Measurements from ENCODE around the gene PAGE4.

PAGE4 gene

DNA sequence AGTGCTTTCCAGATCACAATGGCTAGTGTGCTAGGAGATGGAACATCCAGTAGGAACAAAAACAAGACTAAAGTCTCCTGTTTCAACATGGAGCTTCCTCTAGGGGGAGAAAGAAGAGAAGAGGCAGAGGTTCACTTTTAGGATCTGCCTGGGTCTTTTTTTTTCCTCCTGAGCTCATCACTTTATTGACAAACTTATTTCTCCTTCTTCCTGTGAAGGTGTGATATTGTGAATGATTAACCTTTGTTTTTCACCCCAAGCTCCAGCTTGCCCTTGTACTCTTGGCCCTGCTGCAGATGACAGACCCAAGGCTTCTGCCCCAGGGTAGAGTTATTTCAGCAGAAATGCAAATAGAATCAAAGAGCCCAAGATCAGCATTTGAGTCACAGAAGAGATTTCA is 13.5 kb downstream of the PAGE4 start:
- H3K4me3 ChIP-seq (ENCODE audit: insufficient read depth, low read depth, low read length) = no peak overlapping the region
- H3K9me3 ChIP-seq (ENCODE audit: control insufficient read depth, low read length) = no peaks in the 10 kb centered on the region
- H3K27ac ChIP-seq (ENCODE audit: insufficient read depth, low read depth, low read length, poor library complexity, severe bottlenecking) = no peak overlapping the region
- no peaks in the 10 kb centered on the region for H3K4me1 ChIP-seq (ENCODE audit: control insufficient read depth, insufficient read depth, low read length)
- H3K27me3 ChIP-seq (ENCODE audit: control insufficient read depth, insufficient read depth, low read length, poor library complexity, severe bottlenecking) = no peaks in the 10 kb centered on the region
- no peaks in the 10 kb centered on the region for H3K36me3 ChIP-seq (ENCODE audit: control insufficient read depth, insufficient read depth, low read length)

DNA sequence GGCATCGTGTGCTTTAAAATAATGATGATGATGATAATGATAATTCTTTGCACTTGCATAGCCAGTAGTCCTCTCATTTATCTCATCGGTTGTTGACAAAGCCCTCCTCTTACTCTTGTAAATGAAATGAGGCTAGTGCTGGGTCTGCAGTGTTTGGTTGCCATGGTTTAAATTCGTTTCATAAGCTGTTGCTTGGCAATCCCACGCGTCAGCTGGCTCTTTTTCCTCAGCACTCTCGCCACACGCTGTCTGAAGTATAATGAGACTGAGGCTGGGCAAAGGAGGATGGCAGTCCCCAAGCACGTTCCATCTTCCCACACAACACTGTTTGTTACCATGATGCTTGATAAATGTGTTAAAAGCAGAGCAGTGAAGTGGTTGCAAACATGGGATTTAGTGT is 15.5 kb downstream of the PAGE4 start:
- Histone ChIP-seq H3K36me3 (ENCODE audit: control insufficient read depth, insufficient read depth, low read length) (no peaks in the 10 kb centered on the region), H3K27ac (ENCODE audit: insufficient read depth, low read depth, low read length, poor library complexity, severe bottlenecking) (no peak overlapping the region), H3K4me1 (ENCODE audit: control insufficient read depth, insufficient read depth, low read length) (no peaks in the 10 kb centered on the region), H3K27me3 (ENCODE audit: control insufficient read depth, insufficient read depth, low read length, poor library complexity, severe bottlenecking) (no peaks in the 10 kb centered on the region), H3K4me3 (ENCODE audit: insufficient read depth, low read depth, low read length) (no peak overlapping the region), H3K9me3 (ENCODE audit: control insufficient read depth, low read length) (no peaks in the 10 kb centered on the region)
- WGBS, 2 experiments = 85 to 90% methylated on average over 6 to 8 of the region's 8 CpGs

DNA sequence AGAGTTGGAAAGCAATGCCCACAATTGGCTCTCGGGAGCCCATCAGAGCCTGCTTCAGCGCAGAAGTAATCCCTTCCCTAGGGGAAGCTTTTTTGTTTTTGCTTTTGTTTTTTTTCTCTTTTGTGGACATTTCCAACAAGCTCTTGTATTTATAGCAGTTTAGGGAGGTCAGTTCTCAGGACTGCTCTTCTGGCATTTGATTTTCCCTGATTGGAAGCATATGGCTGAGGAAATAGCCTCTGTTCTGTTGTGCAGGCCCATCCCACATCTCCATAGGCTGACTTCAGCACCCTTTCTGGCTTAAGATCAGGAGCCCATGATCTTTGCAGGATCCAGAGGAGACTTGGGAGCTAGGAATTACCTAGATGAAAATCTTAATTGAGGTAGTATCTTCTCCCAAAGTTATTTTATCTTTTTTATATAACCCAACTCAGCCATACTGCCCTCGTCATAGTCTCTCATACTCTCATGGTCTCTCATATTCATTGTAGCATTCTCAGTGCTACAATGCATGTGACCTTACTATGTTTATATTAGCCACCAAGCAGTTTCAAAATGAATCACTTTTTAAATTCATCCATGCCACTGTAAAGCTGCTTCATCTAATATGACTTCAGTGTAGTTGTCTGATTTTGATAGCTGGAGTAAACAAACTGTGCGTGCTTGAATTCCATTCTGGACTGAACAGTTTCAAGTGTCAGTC is 16.7 kb downstream of the PAGE4 start:
- Histone ChIP-seq H3K9me3 (ENCODE audit: control insufficient read depth, low read length) (no peaks in the 10 kb centered on the region), H3K27ac (ENCODE audit: insufficient read depth, low read depth, low read length, poor library complexity, severe bottlenecking) (no peak overlapping the region), H3K27me3 (ENCODE audit: control insufficient read depth, insufficient read depth, low read length, poor library complexity, severe bottlenecking) (no peaks in the 10 kb centered on the region), H3K4me3 (ENCODE audit: insufficient read depth, low read depth, low read length) (no peak overlapping the region), H3K36me3 (ENCODE audit: control insufficient read depth, insufficient read depth, low read length) (no peaks in the 10 kb centered on the region), H3K4me1 (ENCODE audit: control insufficient read depth, insufficient read depth, low read length) (no peaks in the 10 kb centered on the region)
- 90 to 99% methylated on average over 4 of the region's 4 CpGs for WGBS, 2 experiments

DNA sequence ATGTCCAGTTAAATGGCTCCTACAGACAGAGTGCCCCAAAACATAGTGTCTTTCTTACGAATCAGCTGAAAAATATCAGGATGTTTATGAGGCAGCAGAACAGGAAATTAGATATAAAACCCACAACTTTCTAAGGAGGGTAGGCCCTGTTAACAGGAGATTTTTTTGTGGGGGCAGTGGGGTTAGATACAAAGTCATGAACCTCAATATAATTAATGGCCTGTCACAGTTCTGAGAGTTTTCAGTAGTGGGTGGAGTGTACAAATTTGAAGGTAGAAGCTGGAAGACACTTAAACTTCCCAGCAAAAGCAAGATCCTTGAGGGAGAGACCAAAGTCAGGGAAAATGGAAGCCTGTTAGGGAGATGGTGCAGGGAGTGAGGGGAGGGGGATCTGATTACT is 17.4 kb downstream of the PAGE4 start:
- 100% methylated on average over 1 of the region's 1 CpG; no CpG with 5 or more reads in 1 of the 2 experiments for WGBS, 2 experiments
- no peaks in the 10 kb centered on the region for H3K27me3 ChIP-seq (ENCODE audit: control insufficient read depth, insufficient read depth, low read length, poor library complexity, severe bottlenecking)
- H3K27ac ChIP-seq (ENCODE audit: insufficient read depth, low read depth, low read length, poor library complexity, severe bottlenecking) = no peak overlapping the region
- H3K9me3 ChIP-seq (ENCODE audit: control insufficient read depth, low read length) = no peaks in the 10 kb centered on the region
- no peak overlapping the region for H3K4me3 ChIP-seq (ENCODE audit: insufficient read depth, low read depth, low read length)
- H3K4me1 ChIP-seq (ENCODE audit: control insufficient read depth, insufficient read depth, low read length) = no peaks in the 10 kb centered on the region
- H3K36me3 ChIP-seq (ENCODE audit: control insufficient read depth, insufficient read depth, low read length) = no peaks in the 10 kb centered on the region

DNA sequence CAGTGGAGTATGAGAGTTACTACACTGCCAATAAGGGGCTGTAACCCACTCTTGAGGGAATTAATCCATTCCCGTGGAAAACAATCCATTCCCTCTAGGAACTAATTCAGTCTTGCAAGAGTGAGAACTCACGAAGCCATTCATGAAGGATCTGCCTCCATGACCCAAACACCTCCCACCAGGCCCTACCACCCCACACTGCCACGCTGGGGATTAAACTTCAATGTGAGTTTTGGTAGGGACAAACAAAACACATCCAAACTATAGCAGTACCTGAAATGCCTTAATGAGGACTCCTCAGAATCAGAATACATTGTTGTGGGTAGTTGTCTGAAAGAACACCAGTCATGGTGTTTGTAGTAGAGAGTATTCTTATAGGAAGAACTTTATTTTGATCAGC is 19.2 kb downstream of the PAGE4 start:
- 89 to 94% methylated on average over 3 of the region's 3 CpGs for WGBS, 2 experiments
- H3K4me3 ChIP-seq (ENCODE audit: insufficient read depth, low read depth, low read length) = no peak overlapping the region
- no peaks in the 10 kb centered on the region for H3K9me3 ChIP-seq (ENCODE audit: control insufficient read depth, low read length)
- no peak overlapping the region for H3K27ac ChIP-seq (ENCODE audit: insufficient read depth, low read depth, low read length, poor library complexity, severe bottlenecking)
- H3K4me1 ChIP-seq (ENCODE audit: control insufficient read depth, insufficient read depth, low read length) = no peaks in the 10 kb centered on the region
- no peaks in the 10 kb centered on the region for H3K36me3 ChIP-seq (ENCODE audit: control insufficient read depth, insufficient read depth, low read length)
- no peaks in the 10 kb centered on the region for H3K27me3 ChIP-seq (ENCODE audit: control insufficient read depth, insufficient read depth, low read length, poor library complexity, severe bottlenecking)

DNA sequence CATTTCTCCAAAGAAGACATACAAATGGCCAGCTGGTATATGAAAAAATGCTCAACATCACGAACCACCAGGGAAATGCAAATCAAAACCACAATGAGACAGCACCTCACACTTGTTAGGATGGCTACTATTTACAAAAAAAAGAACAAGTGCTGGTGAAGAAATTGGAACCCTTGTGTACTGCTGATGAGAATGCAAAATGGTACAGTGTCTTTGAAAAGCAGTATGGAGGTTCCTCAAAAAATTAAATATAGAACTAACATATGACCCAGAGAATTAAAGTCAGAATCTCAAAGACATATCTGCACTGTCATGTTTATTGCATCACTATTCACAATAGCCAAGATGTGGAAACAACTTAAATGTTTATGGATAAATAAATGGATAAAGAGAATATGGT is 20.9 kb downstream of the PAGE4 start:
- H3K36me3 ChIP-seq (ENCODE audit: control insufficient read depth, insufficient read depth, low read length) = no peaks in the 10 kb centered on the region
- no peak overlapping the region for H3K27ac ChIP-seq (ENCODE audit: insufficient read depth, low read depth, low read length, poor library complexity, severe bottlenecking)
- H3K4me1 ChIP-seq (ENCODE audit: control insufficient read depth, insufficient read depth, low read length) = no peaks in the 10 kb centered on the region
- no peak overlapping the region for H3K4me3 ChIP-seq (ENCODE audit: insufficient read depth, low read depth, low read length)
- H3K27me3 ChIP-seq (ENCODE audit: control insufficient read depth, insufficient read depth, low read length, poor library complexity, severe bottlenecking) = no peaks in the 10 kb centered on the region
- 80 to 89% methylated on average over 1 of the region's 1 CpG for WGBS, 2 experiments
- H3K9me3 ChIP-seq (ENCODE audit: control insufficient read depth, low read length) = no peaks in the 10 kb centered on the region

DNA sequence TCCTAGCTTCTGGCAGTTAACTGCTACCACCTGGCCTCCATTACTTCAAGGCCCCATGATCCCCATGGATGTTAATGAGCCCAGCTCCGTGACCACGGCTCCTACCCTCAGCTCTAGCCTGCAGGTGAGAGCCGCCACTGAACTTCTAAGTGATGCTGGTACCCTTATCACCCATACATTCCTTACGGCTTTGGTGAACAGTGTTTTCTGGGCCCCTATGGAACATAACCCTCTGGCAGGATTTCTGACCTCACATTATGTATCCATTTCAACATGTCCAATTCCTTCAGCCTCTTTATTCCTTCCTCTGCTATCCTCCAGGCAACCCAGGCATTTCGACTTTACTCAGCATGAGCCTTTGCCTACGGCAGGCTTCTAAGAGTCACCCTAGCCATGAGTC is 24.6 kb downstream of the PAGE4 start:
- 91% methylated on average over 6 of the region's 6 CpGs for WGBS, 2 experiments
- no peaks in the 10 kb centered on the region for H3K36me3 ChIP-seq (ENCODE audit: control insufficient read depth, insufficient read depth, low read length)
- no peaks in the 10 kb centered on the region for H3K9me3 ChIP-seq (ENCODE audit: control insufficient read depth, low read length)
- H3K4me3 ChIP-seq (ENCODE audit: insufficient read depth, low read depth, low read length) = no peak overlapping the region
- H3K27me3 ChIP-seq (ENCODE audit: control insufficient read depth, insufficient read depth, low read length, poor library complexity, severe bottlenecking) = no peaks in the 10 kb centered on the region
- H3K4me1 ChIP-seq (ENCODE audit: control insufficient read depth, insufficient read depth, low read length) = no peaks in the 10 kb centered on the region
- H3K27ac ChIP-seq (ENCODE audit: insufficient read depth, low read depth, low read length, poor library complexity, severe bottlenecking) = no peak overlapping the region

DNA sequence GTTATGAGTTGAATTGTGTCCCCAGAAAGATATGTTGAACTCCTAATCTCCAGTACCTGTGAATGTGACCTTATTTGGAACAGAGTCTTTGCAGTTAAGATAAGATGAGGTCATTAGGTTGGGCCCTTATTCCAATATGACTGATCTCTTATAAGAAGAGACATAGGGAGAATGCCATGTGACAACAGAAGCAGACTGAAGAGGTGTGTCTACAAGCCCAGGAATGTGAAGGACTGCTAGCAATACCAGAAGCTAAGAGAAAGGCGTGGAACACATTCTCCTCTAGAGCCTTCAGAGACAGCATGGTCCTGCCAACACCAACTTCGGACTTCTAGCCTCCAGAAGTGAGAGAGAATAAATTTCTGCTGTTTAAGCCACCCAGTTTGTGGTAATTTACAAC is 27.7 kb downstream of the PAGE4 start:
- 83 to 87% methylated on average over 2 of the region's 2 CpGs for WGBS, 2 experiments
- H3K4me3 ChIP-seq (ENCODE audit: insufficient read depth, low read depth, low read length) = no peak overlapping the region
- no peak overlapping the region for H3K27ac ChIP-seq (ENCODE audit: insufficient read depth, low read depth, low read length, poor library complexity, severe bottlenecking)

DNA sequence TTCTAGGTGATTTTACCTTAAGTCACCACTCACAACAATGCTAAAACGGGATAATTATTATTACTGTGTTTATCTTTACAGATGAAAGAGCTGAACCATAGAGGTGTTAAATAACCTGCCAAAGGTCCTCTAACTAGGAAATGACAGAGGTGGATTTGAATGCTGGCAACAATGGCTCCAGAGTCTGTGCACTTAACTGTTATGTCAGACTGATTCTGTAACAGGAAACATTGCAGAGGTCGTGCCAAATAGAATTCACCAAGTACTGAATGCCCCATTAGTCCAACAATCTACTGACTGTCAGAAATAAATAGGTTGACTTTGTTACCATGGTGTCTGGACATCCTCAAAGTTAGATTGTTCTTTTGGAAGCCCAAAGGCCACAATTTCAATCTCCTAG is 29.2 kb downstream of the PAGE4 start:
- no peak overlapping the region for H3K4me3 ChIP-seq (ENCODE audit: insufficient read depth, low read depth, low read length)
- H3K27ac ChIP-seq (ENCODE audit: insufficient read depth, low read depth, low read length, poor library complexity, severe bottlenecking) = no peak overlapping the region
- H3K9me3 ChIP-seq (ENCODE audit: control insufficient read depth, low read length) = no peaks in the 10 kb centered on the region
- 71 to 86% methylated on average over 1 of the region's 2 CpGs for WGBS, 2 experiments
- no peaks in the 10 kb centered on the region for H3K27me3 ChIP-seq (ENCODE audit: control insufficient read depth, insufficient read depth, low read length, poor library complexity, severe bottlenecking)
- H3K36me3 ChIP-seq (ENCODE audit: control insufficient read depth, insufficient read depth, low read length) = no peaks in the 10 kb centered on the region
- no peaks in the 10 kb centered on the region for H3K4me1 ChIP-seq (ENCODE audit: control insufficient read depth, insufficient read depth, low read length)

More for the DNA sequence above, 27.7 kb downstream of the PAGE4 start:
- Histone ChIP-seq H3K36me3 (ENCODE audit: control insufficient read depth, insufficient read depth, low read length) (no peaks in the 10 kb centered on the region), H3K9me3 (ENCODE audit: control insufficient read depth, low read length) (no peaks in the 10 kb centered on the region), H3K27me3 (ENCODE audit: control insufficient read depth, insufficient read depth, low read length, poor library complexity, severe bottlenecking) (no peaks in the 10 kb centered on the region), H3K4me1 (ENCODE audit: control insufficient read depth, insufficient read depth, low read length) (no peaks in the 10 kb centered on the region)

DNA sequence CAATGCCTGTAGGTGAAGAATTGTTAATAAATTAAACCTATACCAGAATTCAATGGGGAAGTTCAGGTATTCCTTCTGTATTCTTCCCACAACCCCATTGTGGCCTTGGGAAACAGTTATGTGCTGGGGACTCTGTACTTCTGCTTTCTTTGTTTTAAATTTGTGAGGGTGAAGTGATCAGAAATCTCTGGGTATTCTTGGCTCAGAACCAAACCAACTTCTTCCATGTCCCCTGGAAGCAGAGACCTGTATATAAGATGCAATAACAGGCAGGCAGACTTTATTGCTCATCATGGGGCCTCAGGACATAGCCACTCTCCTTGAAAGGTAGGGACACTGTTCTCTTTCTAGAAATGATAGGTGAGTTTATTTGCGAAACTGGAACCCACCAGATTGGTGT is 30.4 kb downstream of the PAGE4 start:
- Histone ChIP-seq H3K36me3 (ENCODE audit: control insufficient read depth, insufficient read depth, low read length) (no peaks in the 10 kb centered on the region), H3K27me3 (ENCODE audit: control insufficient read depth, insufficient read depth, low read length, poor library complexity, severe bottlenecking) (no peaks in the 10 kb centered on the region), H3K4me1 (ENCODE audit: control insufficient read depth, insufficient read depth, low read length) (no peaks in the 10 kb centered on the region), H3K4me3 (ENCODE audit: insufficient read depth, low read depth, low read length) (no peak overlapping the region), H3K27ac (ENCODE audit: insufficient read depth, low read depth, low read length, poor library complexity, severe bottlenecking) (no peak overlapping the region), H3K9me3 (ENCODE audit: control insufficient read depth, low read length) (no peaks in the 10 kb centered on the region)
- no CpG with 5 or more reads among the region's 1 CpG for WGBS, 2 experiments

Measured in ectodermal cell (in vitro differentiated cells).